ENCODE measurements around the gene BRME1.

Gene BRME1

GRCh38 chr19:13865571-13866462 lies 40.1 kb downstream of the BRME1 start:
- ChIA-PET POLR2A (interaction anchor here (0.7 kb wide), 1 partner anchor 118 kb away, joined by 4 read pairs; a partner anchor contains a TSS), CTCF (no interaction called here)
- TF ChIP-seq, protein P1, sequence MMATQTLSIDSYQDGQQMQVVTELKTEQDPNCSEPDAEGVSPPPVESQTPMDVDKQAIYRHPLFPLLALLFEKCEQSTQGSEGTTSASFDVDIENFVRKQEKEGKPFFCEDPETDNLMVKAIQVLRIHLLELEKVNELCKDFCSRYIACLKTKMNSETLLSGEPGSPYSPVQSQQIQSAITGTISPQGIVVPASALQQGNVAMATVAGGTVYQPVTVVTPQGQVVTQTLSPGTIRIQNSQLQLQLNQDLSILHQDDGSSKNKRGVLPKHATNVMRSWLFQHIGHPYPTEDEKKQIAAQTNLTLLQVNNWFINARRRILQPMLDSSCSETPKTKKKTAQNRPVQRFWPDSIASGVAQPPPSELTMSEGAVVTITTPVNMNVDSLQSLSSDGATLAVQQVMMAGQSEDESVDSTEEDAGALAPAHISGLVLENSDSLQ (IDR thresholded peaks at IDR 0.05): no peak
- no peak for TF ChIP-seq ZNF384 (IDR thresholded peaks at IDR 0.05)
- DNase-seq (ENCODE audit: extremely low spot score): no peak

GRCh38 chr19:13864667-13865570 lies 41.0 kb downstream of the BRME1 start:
- no peak for DNase-seq (ENCODE audit: extremely low spot score)
- POLR2A ChIA-PET: no interaction called here
- TF ChIP-seq SUZ12 (IDR thresholded peaks at IDR 0.05): no peak
- no peak for TF ChIP-seq CTBP1 (IDR thresholded peaks at IDR 0.05; ENCODE audit: borderline replicate concordance)
- TF ChIP-seq FOXK2 (IDR thresholded peaks at IDR 0.05): no peak
- TF ChIP-seq L3MBTL2 (conservative IDR thresholded peaks at IDR 0.05): no peak; the same call in 1 of the 2 replicates
- TF ChIP-seq ZNF384 (IDR thresholded peaks at IDR 0.05): no peak
- TF ChIP-seq TARDBP (IDR thresholded peaks at IDR 0.05): no peak
- TF ChIP-seq, protein P1 (IDR thresholded peaks at IDR 0.05): no peak
- TF ChIP-seq NFRKB (IDR thresholded peaks at IDR 0.05): no peak
- TF ChIP-seq SP1 (IDR thresholded peaks at IDR 0.05): no peak
- TF ChIP-seq ARNT (IDR thresholded peaks at IDR 0.05): no peak
- no peak for TF ChIP-seq ELF4 (IDR thresholded peaks at IDR 0.05)
- CTCF ChIA-PET: interaction anchor here (0.9 kb wide), 1 partner anchor 82 kb away, joined by 3 read pairs; no protein-coding TSS in a partner anchor

GRCh38 chr19:13864046-13864666 lies 41.8 kb downstream of the BRME1 start:
- POLR2A ChIA-PET: interaction anchor here (1.3 to 2.4 kb wide), 2 partner anchors 90 to 100 kb away, joined by 3 to 11 read pairs; partner anchors contain the start of genes C19orf53 and MRI1
- no peak for DNase-seq (ENCODE audit: extremely low spot score)
- CTCF ChIA-PET: interaction anchor here (0.5 to 0.9 kb wide), 2 partner anchors 81 to 83 kb away, joined by 3 to 6 read pairs; no protein-coding TSS in a partner anchor
- TF ChIP-seq ZNF384 (IDR thresholded peaks at IDR 0.05) (no peak), FOXA1 (IDR thresholded peaks at IDR 0.05) (no peak), NFRKB (IDR thresholded peaks at IDR 0.05) (no peak), LEF1 (IDR thresholded peaks at IDR 0.05; ENCODE audit: borderline replicate concordance) (no peak), SUZ12 (IDR thresholded peaks at IDR 0.05) (no peak), CTBP1 (IDR thresholded peaks at IDR 0.05; ENCODE audit: borderline replicate concordance) (no peak)

DNA sequence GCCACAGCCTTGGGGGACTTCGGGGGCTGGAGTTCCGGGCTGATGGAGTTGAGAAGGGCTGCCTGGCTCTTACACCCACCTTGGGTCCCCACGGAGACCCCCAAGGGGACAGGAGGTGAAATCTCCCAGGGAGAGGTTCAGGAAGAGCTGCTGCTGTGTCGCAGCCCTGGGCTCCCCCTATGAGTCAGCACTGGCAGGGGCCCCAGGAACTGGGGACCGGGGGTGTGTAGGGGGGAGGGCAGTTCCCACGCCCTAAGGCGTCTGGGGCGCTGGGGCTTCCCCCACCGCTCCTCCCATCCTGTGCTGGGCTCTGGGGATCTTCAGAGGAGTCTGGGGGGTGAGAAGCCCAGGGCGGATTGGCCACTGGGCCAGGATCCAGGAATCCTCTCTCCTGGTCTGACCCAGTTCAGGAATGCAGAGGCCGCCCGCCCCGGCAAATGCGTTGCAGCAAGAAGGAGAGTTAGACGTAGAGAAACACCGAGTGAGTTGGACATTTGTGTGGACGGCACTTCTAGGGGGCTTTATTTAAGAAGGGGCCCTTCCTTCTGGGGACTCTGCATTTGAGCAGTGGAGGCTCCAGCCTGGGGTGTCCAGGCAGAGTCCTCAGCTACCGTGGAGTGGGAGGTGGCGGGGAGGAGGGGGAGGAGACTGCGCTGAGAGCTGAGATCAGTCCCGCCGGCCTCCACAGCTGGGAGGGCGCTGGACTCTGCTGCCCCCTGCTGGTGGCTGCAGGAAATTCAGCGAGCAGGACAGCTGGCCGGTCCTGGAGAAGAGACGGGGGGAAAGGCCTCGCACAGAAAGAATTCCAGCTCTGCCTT lies 44.0 kb downstream of the BRME1 start:
- ChIA-PET POLR2A (interaction anchor here (0.7 to 2.4 kb wide), 8 partner anchors 15 to 143 kb away, joined by 3 to 11 read pairs (median 4); partner anchors contain the start of genes C19orf53 and ZSWIM4), CTCF (interaction anchor here (0.6 to 1.4 kb wide), 16 partner anchors 8 to 914 kb away, joined by 3 to 12 read pairs (median 4); partner anchors contain the start of gene C19orf53)
- DNase-seq (ENCODE audit: extremely low spot score): peak; percentile 91
- no peak for TF ChIP-seq L3MBTL2 (conservative IDR thresholded peaks at IDR 0.05)
- no peak for TF ChIP-seq ZNF384 (IDR thresholded peaks at IDR 0.05)
- no peak for TF ChIP-seq ARNT (IDR thresholded peaks at IDR 0.05)
- TF ChIP-seq BHLHE40 (IDR thresholded peaks at IDR 0.05; ENCODE audit: borderline replicate concordance): no peak
- no peak for TF ChIP-seq NFRKB (IDR thresholded peaks at IDR 0.05)
- no peak for TF ChIP-seq TARDBP (IDR thresholded peaks at IDR 0.05)
- no peak for TF ChIP-seq SUZ12 (IDR thresholded peaks at IDR 0.05)
- TF ChIP-seq FOXK2 (IDR thresholded peaks at IDR 0.05): no peak
- no peak for TF ChIP-seq ELF4 (IDR thresholded peaks at IDR 0.05)
- no peak for TF ChIP-seq FOXM1 (IDR thresholded peaks at IDR 0.05; ENCODE audit: borderline replicate concordance)
- no peak for TF ChIP-seq HDGF (IDR thresholded peaks at IDR 0.05; ENCODE audit: borderline replicate concordance)
- TF ChIP-seq SP1 (IDR thresholded peaks at IDR 0.05): no peak
- TF ChIP-seq LEF1 (IDR thresholded peaks at IDR 0.05; ENCODE audit: borderline replicate concordance): no peak
- TF ChIP-seq, protein P1 (IDR thresholded peaks at IDR 0.05): no peak
- no peak for TF ChIP-seq FOXA1 (IDR thresholded peaks at IDR 0.05)
- no peak for TF ChIP-seq CTBP1 (IDR thresholded peaks at IDR 0.05; ENCODE audit: borderline replicate concordance)

GRCh38 chr19:13861392-13861713 lies 44.6 kb downstream of the BRME1 start:
- TF ChIP-seq CTBP1 (IDR thresholded peaks at IDR 0.05; ENCODE audit: borderline replicate concordance) (no peak), BHLHE40 (IDR thresholded peaks at IDR 0.05; ENCODE audit: borderline replicate concordance) (no peak), NFRKB (IDR thresholded peaks at IDR 0.05) (no peak), FOXM1 (IDR thresholded peaks at IDR 0.05; ENCODE audit: borderline replicate concordance) (no peak), FOXA1 (IDR thresholded peaks at IDR 0.05) (no peak), HDGF (IDR thresholded peaks at IDR 0.05; ENCODE audit: borderline replicate concordance) (no peak), L3MBTL2 (conservative IDR thresholded peaks at IDR 0.05) (no peak), TARDBP (IDR thresholded peaks at IDR 0.05) (no peak), SP1 (IDR thresholded peaks at IDR 0.05) (no peak), FOXK2 (IDR thresholded peaks at IDR 0.05) (no peak), LEF1 (IDR thresholded peaks at IDR 0.05; ENCODE audit: borderline replicate concordance) (no peak), ARNT (IDR thresholded peaks at IDR 0.05) (no peak), ELF4 (IDR thresholded peaks at IDR 0.05) (no peak), SUZ12 (IDR thresholded peaks at IDR 0.05) (no peak), ZNF384 (IDR thresholded peaks at IDR 0.05) (no peak)
- TF ChIP-seq, protein P1 (IDR thresholded peaks at IDR 0.05): no peak
- CTCF ChIA-PET: interaction anchor here (0.7 kb wide), 1 partner anchor 79 kb away, joined by 3 read pairs; no protein-coding TSS in a partner anchor
- no peak for DNase-seq (ENCODE audit: extremely low spot score)
- POLR2A ChIA-PET: no interaction called here
